CD4-positive, alpha-beta T cell treated with Interleukin-15 for 4 hours (primary cell): Measurements from ENCODE around the gene ABHD17B.
A peak's percentile ranks its signal among the peaks of the same experiment; 100 is the strongest.
"Not testable (repeated sequence)": the region's sequence is repeated elsewhere in the genome, so short reads cannot be mapped to it uniquely, and the experiment has no call there.

Experiments
- DNase-seq: peaks from one replicate; pipeline ENCODE4 v3.0.0-alpha.2; 2020; ENCODE audit warnings: low spot score

Gene ABHD17B

DNA sequence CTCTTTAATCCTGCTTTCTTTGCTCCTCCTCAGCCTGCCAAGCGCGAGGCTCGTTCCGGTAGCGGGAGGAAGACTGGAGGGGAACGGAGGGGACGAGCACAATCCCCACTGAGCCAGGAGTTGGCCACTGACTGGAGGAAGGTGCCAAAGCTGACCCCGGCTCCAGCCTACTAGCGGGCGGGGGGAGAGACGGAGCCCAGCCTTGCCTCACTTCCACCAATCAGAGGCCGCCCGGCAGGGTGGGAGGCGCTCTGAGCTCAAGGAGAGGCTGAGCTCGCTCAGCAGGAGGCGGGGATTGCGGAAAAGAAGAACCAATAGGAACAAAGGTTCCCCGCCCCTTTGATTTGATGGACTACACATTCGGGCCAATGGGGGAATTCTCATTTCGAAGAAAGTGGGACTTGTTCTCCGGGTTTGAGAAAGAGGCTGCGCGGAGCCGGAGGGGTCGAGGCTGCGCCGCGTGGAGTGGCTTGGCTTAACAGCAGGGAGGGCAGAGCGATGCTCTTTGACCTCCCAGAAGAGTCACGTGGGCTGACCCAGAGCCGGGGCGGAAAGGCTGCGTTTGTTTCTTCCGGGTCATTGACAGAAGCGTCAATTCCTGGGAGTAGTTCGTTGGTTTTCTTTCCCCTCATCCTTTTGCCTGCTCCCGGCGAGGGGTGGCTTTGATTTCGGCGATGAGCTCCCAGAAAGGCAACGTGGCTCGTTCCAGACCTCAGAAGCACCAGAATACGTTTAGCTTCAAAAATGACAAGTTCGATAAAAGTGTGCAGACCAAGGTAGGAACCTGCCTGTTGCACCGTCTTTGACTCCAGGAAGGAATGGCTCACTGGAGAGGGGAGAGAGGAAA lies at the start of gene ABHD17B, which contains the start of gene C9orf85:
ABHD17B (minus strand) TSS at position 133 of the 847 bp plus-strand sequence. CDS start 36,113 bp downstream, outside the sequence.
C9orf85 (plus strand) TSS at position 579 of the 847 bp plus-strand sequence; CDS start at position 675, 96 bp downstream.
- DNase-seq, result peak; percentile 98

DNA sequence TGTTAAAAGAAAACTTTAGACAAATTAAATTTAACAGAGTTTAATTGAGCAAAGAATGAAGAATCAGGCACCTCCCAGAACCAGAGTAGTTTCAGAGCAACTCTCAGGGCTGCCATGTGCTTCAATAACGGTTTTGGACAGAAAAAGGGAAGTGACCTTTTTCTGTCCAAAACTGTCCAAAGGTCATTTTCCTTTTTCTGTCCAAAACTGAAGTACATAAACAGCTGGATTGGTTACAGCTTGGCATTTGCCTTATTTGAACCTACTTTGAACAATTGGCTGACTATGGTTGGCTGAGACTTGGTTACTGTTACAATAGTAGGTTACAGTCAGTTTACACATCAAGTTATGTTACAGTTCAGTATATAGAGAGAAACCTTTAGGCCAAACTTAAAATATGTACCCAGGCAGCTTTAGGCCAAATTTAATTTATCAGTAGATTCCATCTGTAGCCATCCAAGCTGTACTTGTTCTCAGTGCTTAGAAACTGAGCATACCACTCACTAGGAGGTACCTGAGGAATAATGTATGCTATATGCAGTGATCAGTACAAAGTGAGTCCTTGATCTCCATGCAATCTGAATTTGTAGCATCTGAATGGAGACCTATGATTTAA lies 44.4 kb upstream of the ABHD17B start:
- no peak for DNase-seq

DNA sequence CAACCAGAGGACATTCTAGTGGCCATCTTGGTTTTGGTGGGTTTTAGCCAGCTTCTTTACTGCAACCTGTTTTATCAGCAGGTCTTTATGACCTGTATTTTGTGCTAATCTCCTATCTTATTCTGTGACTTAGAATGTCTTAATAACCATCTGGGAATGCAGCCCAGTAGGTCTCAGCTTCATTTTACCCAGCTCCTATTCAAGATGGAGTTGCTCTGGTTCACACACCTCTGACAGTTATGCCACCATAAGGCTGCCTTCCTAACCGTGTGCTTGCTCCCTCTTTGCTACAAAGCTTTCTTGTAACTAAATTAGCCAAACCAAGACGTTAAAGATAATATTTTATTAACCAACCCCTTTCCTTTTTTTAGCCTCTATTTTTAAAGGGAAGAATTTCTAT lies 43.7 kb upstream of the ABHD17B start:
- DNase-seq, result not testable (repeated sequence)

DNA sequence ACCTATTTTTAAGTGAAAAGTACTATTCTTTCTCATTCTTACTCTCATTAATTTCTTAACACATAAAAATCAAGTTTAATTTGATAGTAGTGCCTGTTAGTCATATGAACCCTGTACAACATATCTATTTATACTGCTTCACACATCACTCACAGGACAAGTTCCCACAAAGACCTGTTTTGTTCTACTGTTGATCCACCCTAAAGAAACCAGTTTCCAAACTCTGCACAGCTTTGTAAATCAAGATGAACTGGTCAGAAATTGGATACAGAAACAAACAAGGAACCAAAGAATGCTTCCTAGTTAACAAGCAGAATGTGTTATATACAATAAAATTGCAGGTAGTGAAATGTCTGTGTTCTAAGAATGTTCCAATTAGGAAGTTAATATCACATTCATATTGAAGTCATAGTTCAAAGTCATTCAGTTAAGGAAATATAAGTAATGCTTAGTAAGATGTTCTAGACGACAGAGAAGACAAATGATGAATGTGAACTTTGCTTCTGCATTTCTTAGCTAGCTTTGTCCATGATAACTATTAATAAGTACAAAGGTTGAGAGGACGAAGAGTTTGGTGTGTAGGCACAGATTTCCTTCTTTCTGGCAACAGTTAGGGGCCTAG lies 33.9 kb upstream of the ABHD17B start:
- DNase-seq, result no peak

DNA sequence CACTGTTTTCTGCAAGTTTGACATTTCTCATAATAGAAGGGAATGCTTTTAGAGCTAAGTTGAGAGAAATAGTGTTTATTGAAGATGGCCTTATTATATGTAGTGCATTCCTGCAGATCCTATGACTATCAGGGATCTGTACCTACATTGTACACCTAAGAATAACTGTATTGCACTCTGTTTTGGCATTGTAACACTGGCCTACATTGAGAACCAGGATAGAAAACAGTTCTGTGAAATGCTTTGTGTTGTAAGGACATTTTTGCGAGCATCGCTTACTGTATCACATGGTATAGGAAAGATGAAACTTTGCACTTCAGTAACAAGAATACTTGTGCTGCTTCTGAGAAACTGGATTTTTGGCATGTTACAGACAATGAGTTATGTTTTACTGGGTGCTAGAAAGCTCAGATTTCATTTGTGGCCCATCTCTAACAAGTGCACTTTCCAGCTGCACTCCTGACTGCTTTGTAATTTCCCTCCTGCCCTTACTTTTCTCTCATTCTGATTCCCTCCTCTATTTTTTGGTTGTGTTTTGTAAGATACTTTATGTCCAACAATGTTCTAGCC lies 31.1 kb upstream of the ABHD17B start:
- no peak for DNase-seq

DNA sequence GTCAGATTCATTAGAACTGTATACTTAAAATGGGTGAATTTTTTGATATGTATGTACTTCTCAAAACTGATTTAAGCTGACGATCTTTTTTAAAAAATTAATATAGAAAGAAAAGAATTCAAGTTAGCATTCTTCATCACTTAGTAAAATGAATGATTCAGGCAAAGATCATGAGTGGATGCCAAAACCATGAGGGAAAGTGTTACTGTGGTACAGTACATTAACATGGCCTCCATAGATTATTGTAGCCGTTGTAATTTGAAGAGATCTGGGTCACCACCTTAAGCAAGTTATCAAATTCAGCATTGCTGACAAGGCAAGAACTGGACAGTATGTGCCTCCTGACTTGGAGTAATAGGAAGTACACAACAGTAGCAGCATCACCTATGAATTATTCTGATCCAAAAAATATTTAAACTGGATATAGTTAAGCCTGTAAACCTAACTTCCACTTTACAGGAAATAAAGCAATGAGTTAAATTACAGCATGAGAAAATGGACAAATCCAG lies 30.1 kb upstream of the ABHD17B start:
- no peak for DNase-seq

DNA sequence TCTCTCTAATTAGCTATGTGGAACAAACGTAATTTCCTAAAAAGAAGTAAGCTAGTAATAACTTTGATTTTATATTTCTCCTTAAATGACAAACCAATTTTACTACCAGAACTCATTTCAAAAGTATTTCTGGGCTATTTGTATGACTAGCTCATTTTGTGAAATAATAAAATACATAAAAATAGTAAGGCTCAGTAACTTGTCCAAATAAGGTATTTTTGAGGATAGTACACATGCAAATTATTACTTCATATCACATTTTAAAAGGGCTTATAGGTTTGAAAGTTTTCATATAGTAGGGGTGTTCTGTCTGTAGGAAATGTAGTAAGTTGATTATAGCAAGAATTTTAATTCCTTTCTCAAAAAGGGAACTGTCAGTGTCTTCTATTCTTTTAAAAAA lies 26.9 kb upstream of the ABHD17B start:
- DNase-seq, result no peak

DNA sequence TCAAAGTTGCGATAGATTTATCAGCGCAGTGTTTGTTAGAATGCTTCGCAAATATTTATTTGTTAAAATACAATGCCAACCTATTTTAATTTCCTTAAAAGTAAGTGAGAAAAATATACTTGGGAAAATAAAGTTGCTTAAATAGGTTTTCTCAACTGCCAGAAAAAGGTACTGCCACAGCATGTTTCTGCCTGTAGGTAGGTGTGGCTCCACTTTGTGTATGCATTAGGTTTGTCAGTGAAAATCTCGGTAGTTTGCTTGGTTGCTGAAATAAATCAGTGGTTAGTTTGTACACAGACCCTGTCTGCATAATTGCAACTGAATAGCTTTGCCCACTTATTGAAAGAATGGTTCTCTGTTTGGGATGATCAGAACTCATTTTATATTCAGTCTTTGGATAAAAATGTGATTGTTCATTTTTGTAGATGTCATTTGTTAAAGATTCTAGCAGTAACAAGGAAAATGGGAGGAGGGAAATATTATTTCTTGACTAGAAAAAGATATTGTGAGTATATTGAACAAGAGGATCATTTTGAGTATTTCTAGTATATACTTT lies 26.2 kb upstream of the ABHD17B start:
- no peak for DNase-seq

DNA sequence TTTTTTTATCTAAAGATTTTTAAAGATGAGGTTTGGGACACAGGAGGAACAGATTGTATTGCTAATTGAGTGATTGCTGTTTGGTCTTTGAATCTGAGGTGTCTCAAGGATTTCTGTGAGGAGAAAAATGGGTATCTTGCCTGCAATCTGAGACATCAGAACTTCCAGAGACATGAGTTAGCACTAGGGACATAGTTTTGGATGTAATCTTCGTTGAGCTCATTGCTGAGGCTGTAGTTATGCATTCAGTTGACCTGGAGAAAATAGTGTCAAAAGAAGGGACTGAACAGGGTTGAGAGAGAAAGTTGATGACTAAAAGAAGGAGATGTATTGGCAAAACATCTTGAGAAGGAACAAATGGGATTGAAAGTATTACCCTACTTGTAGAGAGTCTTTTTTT lies 25.1 kb upstream of the ABHD17B start:
- DNase-seq, result no peak

DNA sequence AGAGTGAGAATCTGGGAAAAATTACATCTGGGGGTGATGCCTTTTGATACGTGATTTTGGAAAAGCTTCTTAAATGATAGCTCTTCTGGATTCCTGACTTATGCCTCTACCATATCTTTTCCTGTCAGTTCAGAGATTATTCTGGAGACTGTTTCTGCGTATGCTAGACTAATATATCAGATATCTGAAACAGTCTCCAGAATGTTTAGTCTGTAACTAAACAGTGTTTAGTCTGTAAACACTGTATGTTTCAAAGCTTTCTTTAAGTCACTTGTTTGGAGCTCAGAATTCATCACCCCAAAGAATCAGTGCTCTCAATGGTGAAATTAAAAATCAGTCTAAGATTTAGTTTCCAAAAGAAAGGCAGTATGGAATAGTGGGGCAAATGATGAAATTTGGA lies 20.2 kb upstream of the ABHD17B start:
- DNase-seq, result no peak

DNA sequence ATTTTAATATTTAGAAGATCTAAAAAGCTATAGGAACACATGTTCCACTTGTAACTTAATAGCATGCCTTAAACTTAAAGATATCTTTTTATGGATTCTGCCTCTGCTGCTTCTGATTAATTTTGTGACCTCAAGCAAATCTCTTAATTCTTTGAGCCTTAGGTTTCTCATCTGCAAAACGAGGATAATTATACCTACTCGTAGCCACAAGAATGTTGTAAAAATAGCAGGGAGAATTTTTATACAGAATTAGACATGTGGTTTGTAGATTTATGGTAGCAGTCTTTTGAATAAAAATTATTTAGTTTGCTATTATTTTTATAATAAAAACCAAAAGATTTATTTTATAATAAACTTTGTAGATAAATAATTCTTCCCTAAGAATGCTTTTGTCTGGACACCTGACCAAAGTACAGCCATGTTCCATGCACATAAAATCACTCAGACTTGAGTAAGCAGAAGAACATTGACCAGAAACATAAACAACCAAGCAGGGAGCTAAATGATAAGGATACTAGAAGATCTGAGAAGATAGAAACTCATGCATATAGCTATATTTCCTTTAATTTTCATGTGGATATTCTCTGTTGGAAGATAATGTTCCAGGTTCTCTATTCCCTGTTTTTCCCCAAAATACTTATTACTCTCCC lies 18.9 kb upstream of the ABHD17B start:
- no peak for DNase-seq

DNA sequence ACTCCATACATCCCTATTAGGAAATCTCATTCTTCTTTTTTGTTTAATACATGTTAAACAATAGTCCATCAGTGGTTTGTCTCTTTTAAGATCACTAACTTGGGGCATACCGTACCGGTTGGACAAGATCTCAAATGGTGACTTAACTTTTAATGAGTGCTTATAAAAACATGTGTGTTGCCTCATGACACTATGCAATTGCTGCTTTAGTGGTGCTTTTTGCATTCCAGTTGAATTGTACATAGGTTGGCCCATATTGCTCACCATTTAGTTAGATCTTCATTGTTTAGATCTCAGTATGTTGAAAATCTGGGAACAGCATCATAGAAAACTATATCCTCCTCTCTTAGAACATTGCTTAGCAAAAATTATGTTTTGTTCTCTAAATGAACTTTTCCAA lies 18.2 kb upstream of the ABHD17B start:
- DNase-seq, result no peak

DNA sequence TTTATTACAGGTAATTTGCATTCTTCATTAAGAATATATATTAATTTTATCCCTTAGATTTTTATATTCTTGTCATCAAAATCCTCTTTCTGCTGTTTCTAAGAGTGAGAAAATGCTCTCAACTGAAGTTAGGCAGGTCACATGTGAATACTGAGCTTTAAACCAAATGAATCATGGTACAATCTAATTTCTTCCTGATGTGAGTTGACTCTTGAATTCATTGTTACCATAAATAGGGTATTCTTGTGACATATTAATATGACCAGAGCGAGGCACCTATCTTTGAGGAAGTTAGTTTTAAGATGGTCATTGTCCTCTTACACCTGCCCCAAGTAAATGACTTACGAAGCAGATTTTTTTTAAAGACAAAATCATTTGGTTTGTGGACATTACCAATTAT lies 17.8 kb upstream of the ABHD17B start:
- no peak for DNase-seq

DNA sequence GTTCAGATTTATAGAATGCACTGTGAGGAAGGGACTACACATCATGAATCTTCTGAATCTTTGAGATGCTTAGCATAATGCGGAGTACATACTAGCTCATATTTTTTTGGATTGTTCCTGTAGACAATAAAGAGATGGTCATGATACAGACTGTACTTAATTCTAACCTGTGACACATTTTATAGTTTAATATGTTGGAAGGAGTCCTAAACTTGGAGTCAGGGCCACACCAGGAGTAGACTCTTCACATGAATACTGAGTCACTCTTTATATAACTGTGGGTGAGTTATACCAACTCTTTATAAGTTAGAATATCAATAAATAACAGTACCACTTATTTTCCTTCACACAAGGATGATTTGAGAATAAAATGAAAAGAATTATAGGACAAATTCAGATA lies 17.4 kb upstream of the ABHD17B start:
- no peak for DNase-seq

DNA sequence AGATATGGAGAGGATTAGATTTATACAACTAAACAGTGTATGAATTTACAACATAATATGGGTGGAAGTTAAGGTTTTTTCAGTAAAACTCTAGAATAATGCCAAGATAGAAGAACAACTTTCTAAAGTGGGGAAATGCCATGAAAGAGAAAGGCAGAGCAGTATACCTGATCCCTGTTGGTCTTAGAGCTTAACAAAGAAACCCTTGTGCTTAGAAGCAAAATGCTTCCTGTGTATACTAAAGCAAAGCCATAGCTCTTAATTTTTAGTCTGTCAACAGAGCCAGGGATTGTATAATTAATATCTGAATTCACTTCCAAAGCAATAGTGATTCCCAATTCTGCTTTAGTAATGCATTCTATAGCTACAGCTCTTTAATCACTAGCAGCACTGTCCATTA lies 14.8 kb upstream of the ABHD17B start:
- DNase-seq, result no peak

DNA sequence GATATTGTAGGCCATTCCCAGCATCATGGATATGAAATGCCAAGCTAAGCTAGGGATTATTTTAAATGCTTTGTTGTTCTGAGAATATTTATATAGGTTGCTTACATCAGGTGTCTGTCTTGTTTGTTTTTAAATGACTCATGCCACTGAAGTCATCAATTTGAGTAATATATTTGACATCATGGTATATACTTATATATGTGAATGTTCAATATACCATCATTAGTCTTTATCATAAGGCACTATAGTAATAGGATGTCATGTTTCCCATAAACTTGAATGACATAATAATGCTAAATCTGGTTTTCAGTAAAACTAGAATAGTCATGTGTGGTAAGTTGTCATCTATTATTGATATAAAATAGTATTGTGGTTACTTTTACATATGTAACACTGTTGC lies 13.6 kb upstream of the ABHD17B start:
- DNase-seq, result no peak

DNA sequence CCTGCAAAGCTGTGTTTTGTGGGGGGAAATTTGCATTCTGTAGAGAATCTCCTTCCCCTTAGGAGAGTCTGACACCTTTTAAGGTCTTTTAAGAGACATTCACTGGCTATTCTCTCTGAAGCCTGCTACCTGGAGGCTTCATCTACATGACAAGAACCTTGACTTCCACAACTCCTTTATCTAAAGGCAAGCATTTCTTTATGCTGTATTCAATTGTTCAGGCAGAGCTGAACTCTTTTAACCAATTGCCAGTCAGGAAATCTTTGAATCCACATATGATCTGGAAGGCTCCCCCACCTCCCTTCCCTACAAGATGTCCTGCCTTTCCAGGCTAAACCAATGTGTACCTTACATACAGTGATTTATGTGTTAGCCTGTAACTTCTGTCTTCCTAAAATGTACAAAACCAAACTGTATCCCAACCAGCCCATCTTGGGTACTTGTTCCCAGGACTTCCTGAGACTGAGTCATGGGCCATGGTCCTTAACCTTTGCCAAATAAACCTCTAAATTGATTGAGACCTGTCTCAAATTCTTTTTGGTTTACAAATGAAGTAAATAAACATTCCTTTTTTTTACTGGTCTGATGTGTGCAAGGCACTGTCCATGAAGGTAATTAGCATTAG lies 10.3 kb upstream of the ABHD17B start:
- DNase-seq, result no peak

DNA sequence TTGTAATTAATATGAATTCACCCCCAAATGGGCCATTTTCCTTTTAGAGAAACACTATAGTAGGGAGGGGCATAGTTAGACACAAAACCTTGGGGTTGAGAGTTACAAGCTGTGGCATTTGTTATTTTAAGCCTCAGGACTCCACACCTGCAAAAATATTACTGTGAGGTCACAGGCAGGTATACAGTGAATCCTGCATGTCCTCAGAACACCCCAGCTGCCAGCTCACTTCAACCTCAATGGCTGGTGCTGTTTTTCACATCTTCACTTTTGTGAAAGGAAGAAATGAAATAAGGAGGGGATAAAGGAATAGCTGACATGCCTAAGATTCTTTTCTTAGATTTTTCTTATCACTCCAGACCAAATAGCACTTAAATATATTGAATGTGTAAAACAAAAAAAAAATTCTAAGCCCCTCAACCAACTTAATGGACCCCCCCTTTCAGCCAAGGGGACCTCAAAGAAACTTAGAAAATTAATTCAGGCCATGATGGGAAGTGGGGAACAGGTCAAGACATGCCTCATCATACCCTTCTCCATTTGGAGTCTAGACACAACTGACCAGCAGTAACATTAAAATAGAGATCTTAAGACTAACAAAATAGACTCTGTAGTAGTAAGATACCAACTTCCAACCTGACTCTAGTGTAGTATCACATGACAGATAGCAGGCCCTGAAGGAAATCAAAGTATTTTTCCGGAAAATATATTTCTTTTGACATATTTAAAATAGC lies 9.6 kb upstream of the ABHD17B start:
- DNase-seq, result no peak

DNA sequence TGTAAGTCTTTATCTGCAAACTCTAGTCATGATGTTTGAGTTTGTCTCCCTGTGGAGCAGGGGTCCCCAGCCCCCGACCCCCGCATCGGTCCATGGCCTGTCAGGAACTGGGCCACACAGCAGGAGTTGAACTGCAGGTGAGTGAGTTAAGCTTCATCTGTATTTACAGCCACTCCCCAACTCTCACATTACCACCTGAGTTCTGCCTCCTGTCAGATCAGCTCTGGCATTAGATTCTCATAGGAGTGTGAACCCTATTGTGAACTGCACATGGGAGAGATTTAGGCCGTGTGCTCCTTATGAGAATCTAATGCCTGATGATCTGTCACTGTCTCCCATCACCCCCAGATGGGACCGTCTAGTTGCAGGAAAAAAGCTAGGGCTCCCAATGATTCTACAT lies 7.4 kb upstream of the ABHD17B start:
- DNase-seq, result no peak

DNA sequence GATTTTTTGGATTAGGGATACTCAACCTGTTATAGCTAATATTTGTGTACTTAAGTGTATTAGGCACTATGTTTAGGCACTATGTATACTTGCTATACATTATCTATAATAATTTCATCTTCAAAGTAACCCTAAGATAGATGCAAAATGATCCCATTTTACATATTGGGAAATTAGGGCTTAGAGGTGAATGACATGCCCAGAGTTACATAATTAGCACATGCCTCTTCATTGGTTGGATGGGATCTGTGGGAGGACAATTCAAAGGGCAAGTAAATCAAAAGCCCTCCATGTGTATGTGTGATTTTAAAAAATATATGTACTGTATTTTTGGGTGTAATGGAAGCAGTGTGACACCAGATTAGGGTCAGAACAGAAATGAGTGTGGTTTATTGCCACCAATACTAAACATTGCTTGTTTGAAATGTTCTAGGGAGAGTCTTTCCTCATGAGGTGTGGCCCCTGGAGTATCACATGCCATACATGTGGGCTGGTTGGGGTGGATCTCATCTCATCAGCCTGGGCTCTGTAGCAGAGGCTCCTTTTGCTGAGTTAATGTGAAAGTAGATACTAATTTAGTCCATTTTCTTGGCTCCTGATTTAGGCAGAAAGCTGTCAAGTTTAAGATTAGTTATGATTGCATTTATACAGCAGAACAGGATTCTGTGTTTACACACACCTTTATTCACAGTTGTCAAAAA lies 6.0 kb upstream of the ABHD17B start:
- DNase-seq, result no peak
